ENCODE measurements around the gene GORASP2. TPM values are rescaled to one million over a fixed set of nuclear protein-coding genes. Genes with fewer than 3 reads are reported as not detected.

Gene GORASP2
- total and polyA plus RNA-seq, 2 donors from 2014 or later = 40.4 to 70.4 TPM

DNA sequence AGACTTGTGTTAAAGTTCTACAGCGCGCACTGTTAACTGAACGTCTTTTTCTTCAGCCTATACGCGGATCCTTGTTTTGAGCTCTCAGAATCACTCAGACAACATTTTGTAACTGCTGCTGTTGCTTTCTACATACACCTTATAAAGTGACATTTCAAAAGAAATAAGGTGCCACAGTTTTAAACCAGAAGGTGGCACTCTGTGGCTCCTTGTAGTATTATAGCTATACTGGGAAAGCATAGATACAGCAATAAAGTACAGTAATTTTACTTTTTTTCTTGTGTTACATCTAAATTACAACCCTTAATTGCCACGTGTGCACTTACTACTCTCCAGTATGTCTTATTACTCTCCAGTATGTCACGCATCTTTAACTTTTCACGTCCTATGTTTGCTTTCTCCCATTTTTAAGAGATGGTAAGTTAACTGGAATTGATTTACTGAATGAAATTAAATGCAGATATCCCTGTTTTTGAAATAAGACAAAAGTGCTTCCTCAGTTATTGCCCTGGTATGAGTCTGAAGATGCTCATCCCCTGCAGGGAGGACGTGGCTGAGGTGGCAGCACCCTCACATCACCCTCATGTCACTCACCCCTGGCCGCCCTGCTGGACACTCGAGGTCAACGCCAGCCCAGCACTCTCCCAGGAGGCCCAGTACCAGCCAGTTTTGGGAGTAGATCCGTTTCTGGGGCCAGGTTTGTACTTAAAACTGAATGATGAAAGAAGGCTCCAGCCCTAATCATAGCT lies 37.8 kb downstream of the GORASP2 start:
- Histone ChIP-seq H3K9ac (ENCODE audit: low read length in 3 of 3) (no peak overlapping the region), H3K4me3 (ENCODE audit: low read length in 3 of 3) (no peak overlapping the region), H3K27me3 (ENCODE audit: control insufficient read depth, insufficient read depth, low read length) (no peaks in the 10 kb centered on the region), H3K4me1 (ENCODE audit: control insufficient read depth in 2 of 3, insufficient read depth in 2 of 3, low read depth in 1 of 3, low read length in 3 of 3) (no peaks in the 10 kb centered on the region), H3K9me3 (ENCODE audit: control insufficient read depth in 2 of 3, insufficient read depth in 1 of 3, low read length in 3 of 3) (no peaks in the 10 kb centered on the region), H3K27ac (ENCODE audit: low read depth in 2 of 2, low read length in 2 of 2) (no peak overlapping the region), H3K36me3 (ENCODE audit: control insufficient read depth in 2 of 3, insufficient read depth in 3 of 3, low read length in 3 of 3) (peaks cover 4 to 41% (median 21%) of the 10 kb centered on the region in 3 donors)
- intact Hi-C loops (cut with DNase I) = no loop called here
- DNase-seq = peak in 1 of 5 donors; percentile 11
- FAIRE-seq = no peak
- no peak for TF ChIP-seq CTCF (IDR thresholded peaks at IDR 0.05; ENCODE audit: borderline replicate concordance, extremely low read depth, insufficient read depth)

- Histone ChIP-seq H3K9ac (ENCODE audit: low read length in 3 of 3) (no peak overlapping the region), H3K36me3 (ENCODE audit: control insufficient read depth in 2 of 3, insufficient read depth in 3 of 3, low read length in 3 of 3) (peaks cover 4 to 34% (median 21%) of the 10 kb centered on the region in 3 donors), H3K4me3 (ENCODE audit: low read length in 3 of 3) (no peak overlapping the region), H3K4me1 (ENCODE audit: control insufficient read depth in 2 of 3, insufficient read depth in 2 of 3, low read depth in 1 of 3, low read length in 3 of 3) (no peaks in the 10 kb centered on the region), H3K27ac (ENCODE audit: low read depth in 2 of 2, low read length in 2 of 2) (no peak overlapping the region), H3K9me3 (ENCODE audit: control insufficient read depth in 2 of 3, insufficient read depth in 1 of 3, low read length in 3 of 3) (no peaks in the 10 kb centered on the region), H3K27me3 (ENCODE audit: control insufficient read depth, insufficient read depth, low read length) (no peaks in the 10 kb centered on the region)
- FAIRE-seq (no peak), DNase-seq (no peak)
- intact Hi-C loops (cut with DNase I) = no loop called here
- no peak for TF ChIP-seq CTCF (IDR thresholded peaks at IDR 0.05; ENCODE audit: borderline replicate concordance, extremely low read depth, insufficient read depth)
These were observed 38.5 kb downstream of the GORASP2 start for GRCh38 chr2:170967553-170967952.

GRCh38 chr2:170968205-170969003 lies 39.4 kb downstream of the GORASP2 start:
- H3K9me3 ChIP-seq (ENCODE audit: control insufficient read depth in 2 of 3, insufficient read depth in 1 of 3, low read length in 3 of 3) = no peaks in the 10 kb centered on the region
- H3K27me3 ChIP-seq (ENCODE audit: control insufficient read depth, insufficient read depth, low read length) = no peaks in the 10 kb centered on the region
- no peak for FAIRE-seq
- intact Hi-C loops (cut with DNase I) = no loop called here
- H3K4me3 ChIP-seq (ENCODE audit: low read length in 3 of 3) = no peak overlapping the region
- H3K9ac ChIP-seq (ENCODE audit: low read length in 3 of 3) = no peak overlapping the region
- TF ChIP-seq CTCF (IDR thresholded peaks at IDR 0.05; ENCODE audit: borderline replicate concordance, extremely low read depth, insufficient read depth) = no peak
- DNase-seq = no peak
- H3K27ac ChIP-seq (ENCODE audit: low read depth in 2 of 2, low read length in 2 of 2) = no peak overlapping the region
- H3K36me3 ChIP-seq (ENCODE audit: control insufficient read depth in 2 of 3, insufficient read depth in 3 of 3, low read length in 3 of 3) = peaks cover 4 to 29% (median 19%) of the 10 kb centered on the region in 3 donors
- H3K4me1 ChIP-seq (ENCODE audit: control insufficient read depth in 2 of 3, insufficient read depth in 2 of 3, low read depth in 1 of 3, low read length in 3 of 3) = no peaks in the 10 kb centered on the region

Measured in kidney (tissue), 14 donors.